Measurements from ENCODE around the gene CPLANE2. TPM values are rescaled to one million over a fixed set of nuclear protein-coding genes. Genes with fewer than 3 reads are reported as not detected.
A peak's percentile ranks its signal among the peaks of the same experiment; 100 is the strongest.

CPLANE2 gene
- polyA plus RNA-seq, 6 donors from 2014 or later = 2.3 to 6.3 (median 3.7) TPM

DNA sequence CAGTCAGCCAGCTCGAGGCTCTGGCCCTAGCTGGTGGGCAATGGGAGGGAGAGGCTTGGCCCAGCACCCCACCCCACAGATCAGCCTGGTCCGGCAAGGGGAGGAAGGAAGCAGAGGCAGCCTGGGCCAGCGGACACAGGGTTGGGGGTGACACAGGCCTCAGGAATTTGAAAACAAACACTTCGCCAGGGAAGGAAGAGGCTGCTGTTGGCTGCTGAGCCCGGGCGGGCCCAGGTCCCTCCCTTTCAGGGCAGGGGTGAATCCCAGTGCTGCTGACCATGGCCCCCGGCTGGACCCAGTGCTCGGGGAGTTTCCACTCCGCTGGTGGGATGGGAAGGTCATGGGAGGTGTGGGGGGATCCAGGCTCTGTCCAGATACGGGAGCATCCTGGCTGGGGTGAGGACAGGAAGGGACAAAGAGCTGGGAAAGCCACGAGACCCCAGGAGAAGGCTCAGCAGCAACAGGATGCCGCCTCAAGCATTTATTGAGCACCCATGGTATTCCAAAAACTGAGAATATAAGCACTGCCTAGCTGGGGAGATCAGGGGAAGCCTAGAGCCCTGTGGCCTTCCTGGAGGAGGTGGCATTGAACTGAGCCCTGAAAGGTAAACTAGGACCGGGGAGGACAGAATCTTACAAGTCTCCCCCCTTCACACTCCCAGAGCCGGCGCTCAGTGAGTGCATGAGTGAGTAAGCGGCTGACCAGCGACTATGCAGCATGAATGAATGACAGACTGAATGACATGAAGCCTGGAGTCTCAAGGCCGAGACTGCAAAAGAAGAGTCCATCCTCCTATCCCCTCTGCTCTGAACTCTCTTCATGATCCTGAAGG is 54.9 kb downstream of the CPLANE2 start:
- peaks cover 7 to 27% (median 27%) of the 10 kb centered on the region in 3 donors for H3K27me3 Mint-ChIP-seq
- ATAC-seq (ENCODE audit: low read depth in 2 of 2) = no peak
- H3K4me1 Mint-ChIP-seq = no peaks in the 10 kb centered on the region
- peak overlapping the region in 1 of 6 donors; percentile 44 for H3K27ac Mint-ChIP-seq
- no peaks in the 10 kb centered on the region for H3K9me3 Mint-ChIP-seq
- H3K4me3 Mint-ChIP-seq = no peak overlapping the region
- no peak for DNase-seq
- no peaks in the 10 kb centered on the region for H3K36me3 Mint-ChIP-seq

Other genes with a start within 250 kb of the CPLANE2 start
- not detected for gene SRARP, start 232.9 kb downstream of the CPLANE2 start, polyA plus RNA-seq (ENCODE audit: low read depth in 6 of 6)
- gene HSPB7, start 219.1 kb downstream of the CPLANE2 start, polyA plus RNA-seq (ENCODE audit: low read depth in 6 of 6) = not detected
- gene CLCNKA, start 215.1 kb downstream of the CPLANE2 start, polyA plus RNA-seq (ENCODE audit: low read depth in 6 of 6) = not detected
- not detected for gene CLCNKB, start 193.4 kb downstream of the CPLANE2 start, polyA plus RNA-seq (ENCODE audit: low read depth in 6 of 6)
- not detected for gene FAM131C, start 163.5 kb downstream of the CPLANE2 start, polyA plus RNA-seq (ENCODE audit: low read depth in 6 of 6)
- gene EPHA2, start 81.1 kb downstream of the CPLANE2 start, polyA plus RNA-seq (ENCODE audit: low read depth in 6 of 6) = not detected
- gene ARHGEF19, start 24.5 kb downstream of the CPLANE2 start, polyA plus RNA-seq (ENCODE audit: low read depth in 6 of 6) = 10 to 100 TPM in 2 of 6 donors, 1 to 10 TPM in 4; 7.0 to 10.8 (median 8.1) TPM
- gene FBXO42, start 115.3 kb upstream of the CPLANE2 start, polyA plus RNA-seq (ENCODE audit: low read depth in 6 of 6) = 10 to 100 TPM; 17.9 to 33.5 (median 21.9) TPM
- 10 to 100 TPM; 41.1 to 59.6 (median 50.9) TPM for gene SZRD1, start 130.1 kb upstream of the CPLANE2 start, polyA plus RNA-seq (ENCODE audit: low read depth in 6 of 6)
- gene SPATA21, start 200.2 kb upstream of the CPLANE2 start, polyA plus RNA-seq (ENCODE audit: low read depth in 6 of 6) = not detected
- gene NECAP2, start 203.5 kb upstream of the CPLANE2 start, polyA plus RNA-seq (ENCODE audit: low read depth in 6 of 6) = 100 to 1,000 TPM; 103 to 152 (median 134) TPM